Upper lobe of left lung (tissue), 6 donors: ENCODE data around the gene SPTA1. TPM values are rescaled to one million over a fixed set of nuclear protein-coding genes. Genes with fewer than 3 reads are reported as not detected.

Source experiments
- ATAC-seq, 2 donors: fragments of 200-7000 bp; cut with Tn5 transposase; one replicate each; pipeline ENCODE4 v1.9.1; 2022; ENCODE audit warnings: mild to moderate bottlenecking in 2 of 2, moderate library complexity in 2 of 2; ENCODE audit not compliant: low FRiP score in 2 of 2
- DNase-seq, 2 donors: peaks; one replicate each; pipeline ENCODE4 v3.0.0-alpha.2; 2019 to 2020
- H3K27ac ChIP-seq, 4 donors: fragments of 200-600 bp; sonication (generic); one replicate each; pipeline ENCODE4 v1.5.1; 2016 to 2019
- H3K27me3 ChIP-seq, 4 donors: fragments of 200-600 bp; sonication (generic); one replicate each; pipeline ENCODE4 v1.5.1; 2017 to 2019
- H3K36me3 ChIP-seq, 4 donors: fragments of 200-600 bp; sonication (generic); one replicate each; pipeline ENCODE4 v1.5.1; 2016 to 2019
- H3K4me1 ChIP-seq, 4 donors: fragments of 200-600 bp; sonication (generic); one replicate each; pipeline ENCODE4 v1.5.1; 2018 to 2019
- H3K4me3 ChIP-seq, 4 donors: fragments of 200-600 bp; sonication (generic); one replicate each; pipeline ENCODE4 v1.5.1; 2017 to 2019; ENCODE audit warnings: mild to moderate bottlenecking in 2 of 4, moderate library complexity in 1 of 4
- H3K9me3 ChIP-seq, 4 donors: fragments of 200-600 bp; sonication (generic); one replicate each; pipeline ENCODE4 v1.5.1; 2018 to 2019
- CTCF ChIP-seq, 6 experiments: fragments of 450-650 bp in 4 of 6; fragments of 200-600 bp in 2 of 6; sonication (generic) in 2 of 6; IDR thresholded peaks; one replicate each; pipeline ENCODE4 v1.5.1; 2016 to 2019; ENCODE audit warnings: antibody characterized with exemption in 6 of 6
- EP300 ChIP-seq, 4 donors: sonication (generic); formaldehyde crosslinking; IDR thresholded peaks; one replicate each; pipeline ENCODE4 v1.5.1; 2017; ENCODE audit warnings: antibody characterized with exemption in 4 of 4, control low read depth in 2 of 4
- POLR2A ChIP-seq, 4 donors: fragments of 450-650 bp; IDR thresholded peaks; one replicate each; pipeline ENCODE4 v1.5.1; 2016 to 2017; ENCODE audit warnings: antibody characterized with exemption in 4 of 4, mild to moderate bottlenecking in 2 of 4
- POLR2AphosphoS5 ChIP-seq, 2 donors: sonication (generic); formaldehyde crosslinking; IDR thresholded peaks; one replicate each; pipeline ENCODE4 v1.5.1; 2017; ENCODE audit warnings: antibody characterized with exemption in 2 of 2
- WGBS, 2 donors: methylation state at CpG; one replicate each; pipeline ENCODE4 v1.1.5; 2017 to 2018; 5-methylcytosine and 5-hydroxymethylcytosine counted together
- total RNA-seq, 6 donors: library from RNA; depleted of rRNA in 4 of 6; stranded (reverse); fragments of >200 nt in 4 of 6; gene quantifications; one replicate each; pipeline versions ENCODE4 v1.1.0 to v1.2.1, GENCODE V29; 2016 to 2021
- donor health status: DM: no; HTN: no; CAD: no; lungs with moderate emphysema.
- donor health status: DM: no; HTN: yes; CAD: no; lungs with severe emphysema.

SPTA1 gene
- total RNA-seq, 6 donors from 2014 or later: 0.20 to 0.57 (median 0.30) TPM; not detected in 1

GRCh38 chr1:158728510-158729225 lies 42.2 kb upstream of the SPTA1 start:
- Histone ChIP-seq H3K27ac (no peak overlapping the region), H3K4me1 (no peaks in the 10 kb centered on the region), H3K36me3 (no peaks in the 10 kb centered on the region), H3K4me3 (no peak overlapping the region), H3K9me3 (no peaks in the 10 kb centered on the region), H3K27me3 (no peaks in the 10 kb centered on the region)
- TF ChIP-seq POLR2A (IDR thresholded peaks at IDR 0.05) (no peak), CTCF (IDR thresholded peaks at IDR 0.05) (no peak), POLR2AphosphoS5 (IDR thresholded peaks at IDR 0.05) (no peak), EP300 (IDR thresholded peaks at IDR 0.05) (no peak)
- no peak for DNase-seq
- WGBS, 2 donors: 62 to 63% methylated on average over 3 of the region's 3 CpGs
- ATAC-seq: no peak

GRCh38 chr1:158724442-158724841 lies 37.9 kb upstream of the SPTA1 start:
- H3K9me3 ChIP-seq: no peaks in the 10 kb centered on the region
- TF ChIP-seq CTCF (IDR thresholded peaks at IDR 0.05) (no peak), POLR2AphosphoS5 (IDR thresholded peaks at IDR 0.05) (no peak), POLR2A (IDR thresholded peaks at IDR 0.05) (no peak), EP300 (IDR thresholded peaks at IDR 0.05) (no peak)
- H3K4me1 ChIP-seq: no peaks in the 10 kb centered on the region
- H3K27ac ChIP-seq: no peak overlapping the region
- H3K36me3 ChIP-seq: no peaks in the 10 kb centered on the region
- H3K4me3 ChIP-seq: no peak overlapping the region
- ATAC-seq: no peak
- DNase-seq: no peak
- WGBS, 2 donors: 96 to 99% methylated on average over 4 to 5 of the region's 5 CpGs
- no peaks in the 10 kb centered on the region for H3K27me3 ChIP-seq

- Histone ChIP-seq H3K4me3 (no peak within 1 kb of the TSS), H3K4me1 (no peaks in the 10 kb centered on the region), H3K9me3 (no peaks in the 10 kb centered on the region), H3K36me3 (no peaks in the 10 kb centered on the region), H3K27me3 (no peaks in the 10 kb centered on the region), H3K27ac (no peak within 1 kb of the TSS)
- ATAC-seq: no peak
- WGBS, 2 donors: 78 to 79% methylated on average over 2 of the region's 2 CpGs
- DNase-seq: no peak
- TF ChIP-seq EP300 (IDR thresholded peaks at IDR 0.05) (no peak), CTCF (IDR thresholded peaks at IDR 0.05) (no peak), POLR2A (IDR thresholded peaks at IDR 0.05) (no peak), POLR2AphosphoS5 (IDR thresholded peaks at IDR 0.05) (no peak)
Measured at GRCh38 chr1:158720620-158721019, 34.1 kb upstream of the SPTA1 start, which contains the start of gene OR6K3. OR6K3 (minus strand) TSS chr1:158720720; CDS start chr1:158718115, 2,605 bp downstream.

GRCh38 chr1:158719664-158720063 lies 33.1 kb upstream of the SPTA1 start:
- no peak overlapping the region for H3K27ac ChIP-seq
- H3K9me3 ChIP-seq: no peaks in the 10 kb centered on the region
- WGBS, 2 donors: 55 to 59% methylated on average over 3 of the region's 3 CpGs
- ATAC-seq: no peak
- no peaks in the 10 kb centered on the region for H3K27me3 ChIP-seq
- TF ChIP-seq CTCF (IDR thresholded peaks at IDR 0.05) (no peak), POLR2A (IDR thresholded peaks at IDR 0.05) (no peak), POLR2AphosphoS5 (IDR thresholded peaks at IDR 0.05) (no peak), EP300 (IDR thresholded peaks at IDR 0.05) (no peak)
- H3K4me3 ChIP-seq: no peak overlapping the region
- no peaks in the 10 kb centered on the region for H3K4me1 ChIP-seq
- H3K36me3 ChIP-seq: no peaks in the 10 kb centered on the region
- no peak for DNase-seq

GRCh38 chr1:158717344-158717743 lies 30.8 kb upstream of the SPTA1 start:
- Histone ChIP-seq H3K27me3 (no peaks in the 10 kb centered on the region), H3K9me3 (no peaks in the 10 kb centered on the region), H3K4me3 (no peak overlapping the region), H3K36me3 (no peaks in the 10 kb centered on the region), H3K4me1 (no peaks in the 10 kb centered on the region), H3K27ac (no peak overlapping the region)
- DNase-seq: no peak
- WGBS, 2 donors: 96% methylated on average over 6 of the region's 6 CpGs
- no peak for ATAC-seq
- TF ChIP-seq POLR2AphosphoS5 (IDR thresholded peaks at IDR 0.05): no peak
- TF ChIP-seq POLR2A (IDR thresholded peaks at IDR 0.05): no peak
- no peak for TF ChIP-seq CTCF (IDR thresholded peaks at IDR 0.05)
- no peak for TF ChIP-seq EP300 (IDR thresholded peaks at IDR 0.05)
